ENCODE results near the gene PNLIPRP1. TPM values are rescaled to one million over a fixed set of nuclear protein-coding genes. Genes with fewer than 3 reads are reported as not detected.

The PNLIPRP1 gene
- total and polyA plus RNA-seq, 2 donors (not counting 1 experiment from before 2014, with no cell fraction given), result not detected

DNA sequence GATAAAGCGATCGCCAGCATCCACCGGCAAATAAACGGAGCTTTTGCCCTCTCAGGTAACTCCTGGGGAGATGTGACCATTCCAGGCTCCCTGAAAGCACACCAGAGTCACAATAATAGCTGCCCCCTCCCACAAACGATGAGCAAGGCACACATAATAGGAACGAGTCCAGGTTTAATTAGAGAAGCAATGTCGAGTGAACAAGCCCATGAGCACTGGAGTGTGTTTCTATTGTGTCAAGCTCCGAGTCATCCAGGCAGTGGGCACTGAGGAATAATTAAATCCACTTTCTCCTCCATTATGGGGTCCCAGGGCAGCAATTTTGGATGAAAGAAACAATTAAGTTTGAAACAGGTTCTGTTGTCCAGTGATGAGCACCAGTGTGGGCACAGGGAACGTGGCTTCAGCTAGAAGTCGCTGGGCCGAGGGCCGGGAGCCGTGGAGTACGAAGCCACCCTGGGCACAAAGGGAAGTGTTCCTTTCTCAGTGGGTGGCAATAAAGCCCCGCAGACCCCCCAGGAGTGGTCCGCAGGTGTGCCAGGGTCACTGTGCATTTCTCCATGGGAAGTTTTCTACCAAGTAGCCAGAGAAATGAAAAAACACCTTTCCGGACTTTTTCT lies 41.9 kb downstream of the PNLIPRP1 start:
- Histone ChIP-seq H3K4me2 (ENCODE audit: extremely low read depth, insufficient read depth, low read length) (no peak overlapping the region), H2AFZ (ENCODE audit: low read length) (no peak overlapping the region), H3K36me3 (ENCODE audit: control insufficient read depth, insufficient read depth, low read length) (no peaks in the 10 kb centered on the region), H3K9me3 (ENCODE audit: control insufficient read depth, insufficient read depth, low read depth, low read length) (no peaks in the 10 kb centered on the region), H3K27me3 (ENCODE audit: control insufficient read depth, insufficient read depth, low read length) (no peaks in the 10 kb centered on the region), H3K27ac (ENCODE audit: insufficient read depth, low read length) (no peak overlapping the region), H4K20me1 (ENCODE audit: control insufficient read depth, extremely low read depth, insufficient read depth, low read length) (no peaks in the 10 kb centered on the region), H3K9ac (ENCODE audit: insufficient read depth, low read length) (no peak overlapping the region), H3K4me3 (replicated peaks in 1 of 4; ENCODE audit: control extremely low read depth in 1 of 4, insufficient read depth in 1 of 4, low read depth in 3 of 4, low read length in 4 of 4) (no peak overlapping the region), H3K79me2 (ENCODE audit: control insufficient read depth, insufficient read depth, low read length) (no peaks in the 10 kb centered on the region), H3K4me1 (ENCODE audit: control insufficient read depth, extremely low read depth, insufficient read depth, low read length) (no peaks in the 10 kb centered on the region)
- no peak for TF ChIP-seq EZH2 (IDR thresholded peaks at IDR 0.05; ENCODE audit: low read length, missing control alignments)
- TF ChIP-seq, protein P1, sequence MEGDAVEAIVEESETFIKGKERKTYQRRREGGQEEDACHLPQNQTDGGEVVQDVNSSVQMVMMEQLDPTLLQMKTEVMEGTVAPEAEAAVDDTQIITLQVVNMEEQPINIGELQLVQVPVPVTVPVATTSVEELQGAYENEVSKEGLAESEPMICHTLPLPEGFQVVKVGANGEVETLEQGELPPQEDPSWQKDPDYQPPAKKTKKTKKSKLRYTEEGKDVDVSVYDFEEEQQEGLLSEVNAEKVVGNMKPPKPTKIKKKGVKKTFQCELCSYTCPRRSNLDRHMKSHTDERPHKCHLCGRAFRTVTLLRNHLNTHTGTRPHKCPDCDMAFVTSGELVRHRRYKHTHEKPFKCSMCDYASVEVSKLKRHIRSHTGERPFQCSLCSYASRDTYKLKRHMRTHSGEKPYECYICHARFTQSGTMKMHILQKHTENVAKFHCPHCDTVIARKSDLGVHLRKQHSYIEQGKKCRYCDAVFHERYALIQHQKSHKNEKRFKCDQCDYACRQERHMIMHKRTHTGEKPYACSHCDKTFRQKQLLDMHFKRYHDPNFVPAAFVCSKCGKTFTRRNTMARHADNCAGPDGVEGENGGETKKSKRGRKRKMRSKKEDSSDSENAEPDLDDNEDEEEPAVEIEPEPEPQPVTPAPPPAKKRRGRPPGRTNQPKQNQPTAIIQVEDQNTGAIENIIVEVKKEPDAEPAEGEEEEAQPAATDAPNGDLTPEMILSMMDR (conservative IDR thresholded peaks at IDR 0.05 in 1 of 2, IDR thresholded peaks at IDR 0.05 in 1 of 2; ENCODE audit: low read depth in 1 of 2, low read length in 2 of 2), result no peak
- DNase-seq (ENCODE audit: low read depth in 2 of 2), result no peak

DNA sequence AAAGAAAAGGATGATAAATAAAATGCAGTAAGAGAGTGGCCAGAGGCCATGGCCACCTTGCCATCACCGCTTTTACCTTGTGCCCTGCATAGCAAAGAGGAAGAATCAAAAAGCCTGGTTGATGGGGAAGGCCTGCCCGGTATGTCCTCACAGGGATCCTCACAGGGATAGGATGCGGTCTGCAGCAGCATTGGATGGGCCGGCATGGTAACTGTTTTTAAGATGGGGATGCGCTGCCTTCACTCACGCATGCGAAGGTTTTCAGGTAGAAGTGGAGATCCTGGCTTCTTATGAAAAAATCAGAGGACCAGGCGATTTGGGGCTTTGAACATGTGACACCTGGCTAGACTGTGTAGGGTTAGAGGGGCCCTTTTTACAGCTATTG lies 42.4 kb downstream of the PNLIPRP1 start:
- H3K4me3 ChIP-seq (replicated peaks in 1 of 4; ENCODE audit: control extremely low read depth in 1 of 4, insufficient read depth in 1 of 4, low read depth in 3 of 4, low read length in 4 of 4), result no peak overlapping the region
- H2AFZ ChIP-seq (ENCODE audit: low read length), result no peak overlapping the region
- no peaks in the 10 kb centered on the region for H3K36me3 ChIP-seq (ENCODE audit: control insufficient read depth, insufficient read depth, low read length)
- H4K20me1 ChIP-seq (ENCODE audit: control insufficient read depth, extremely low read depth, insufficient read depth, low read length), result no peaks in the 10 kb centered on the region
- no peak for TF ChIP-seq EZH2 (IDR thresholded peaks at IDR 0.05; ENCODE audit: low read length, missing control alignments)
- TF ChIP-seq, protein P1 (conservative IDR thresholded peaks at IDR 0.05 in 1 of 2, IDR thresholded peaks at IDR 0.05 in 1 of 2; ENCODE audit: low read depth in 1 of 2, low read length in 2 of 2), result no peak
- no peaks in the 10 kb centered on the region for H3K27me3 ChIP-seq (ENCODE audit: control insufficient read depth, insufficient read depth, low read length)
- H3K9ac ChIP-seq (ENCODE audit: insufficient read depth, low read length), result no peak overlapping the region
- H3K4me2 ChIP-seq (ENCODE audit: extremely low read depth, insufficient read depth, low read length), result no peak overlapping the region
- H3K4me1 ChIP-seq (ENCODE audit: control insufficient read depth, extremely low read depth, insufficient read depth, low read length), result no peaks in the 10 kb centered on the region
- no peaks in the 10 kb centered on the region for H3K9me3 ChIP-seq (ENCODE audit: control insufficient read depth, insufficient read depth, low read depth, low read length)
- no peaks in the 10 kb centered on the region for H3K79me2 ChIP-seq (ENCODE audit: control insufficient read depth, insufficient read depth, low read length)
- DNase-seq (ENCODE audit: low read depth in 2 of 2), result no peak
- no peak overlapping the region for H3K27ac ChIP-seq (ENCODE audit: insufficient read depth, low read length)

DNA sequence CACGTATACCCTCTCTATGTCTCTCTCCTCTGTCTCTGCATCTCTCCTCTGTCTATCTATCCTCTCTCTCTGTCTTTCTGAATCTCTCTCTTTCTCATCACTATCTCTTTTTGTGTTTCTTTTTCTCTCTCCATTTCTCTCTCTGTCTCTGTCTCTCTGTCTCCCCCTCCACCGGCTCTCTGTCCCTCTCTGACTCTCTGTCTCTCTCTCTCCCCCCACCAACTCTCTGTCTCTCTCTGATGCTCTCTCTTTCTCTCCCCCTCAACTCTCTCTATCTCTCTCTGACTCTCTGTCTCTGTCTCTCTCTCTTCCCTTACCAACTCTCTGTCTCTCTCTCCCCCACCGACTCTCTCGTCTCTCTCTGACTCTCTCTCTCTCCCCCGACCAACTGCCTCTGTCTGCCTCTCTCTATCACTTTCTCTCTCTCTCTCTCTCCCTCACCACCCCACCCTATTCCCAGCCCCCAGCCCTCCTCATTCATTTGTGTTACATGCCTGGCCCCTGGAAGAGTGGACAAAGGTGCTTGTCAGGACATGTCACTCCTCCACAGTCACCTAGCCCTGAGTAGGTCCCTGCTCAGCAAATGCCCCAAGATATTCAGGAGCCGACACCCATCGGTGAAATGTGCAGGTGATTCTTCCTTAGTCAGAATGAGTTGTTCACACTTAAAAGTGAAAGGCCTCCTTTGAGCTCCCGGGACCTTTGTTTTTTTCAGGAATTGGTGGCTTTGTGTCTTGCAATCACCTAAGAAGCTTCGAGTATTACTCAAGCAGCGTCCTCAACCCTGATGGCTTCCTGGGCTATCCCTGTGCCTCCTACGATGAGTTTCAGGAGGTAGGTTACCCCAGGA lies 43.6 kb downstream of the PNLIPRP1 start:
- no peak for DNase-seq (ENCODE audit: low read depth in 2 of 2)
- Histone ChIP-seq H3K27ac (ENCODE audit: insufficient read depth, low read length) (no peak overlapping the region), H3K27me3 (ENCODE audit: control insufficient read depth, insufficient read depth, low read length) (no peaks in the 10 kb centered on the region), H3K9ac (ENCODE audit: insufficient read depth, low read length) (no peak overlapping the region), H3K36me3 (ENCODE audit: control insufficient read depth, insufficient read depth, low read length) (no peaks in the 10 kb centered on the region), H2AFZ (ENCODE audit: low read length) (no peak overlapping the region), H4K20me1 (ENCODE audit: control insufficient read depth, extremely low read depth, insufficient read depth, low read length) (no peaks in the 10 kb centered on the region), H3K4me2 (ENCODE audit: extremely low read depth, insufficient read depth, low read length) (no peak overlapping the region), H3K4me1 (ENCODE audit: control insufficient read depth, extremely low read depth, insufficient read depth, low read length) (no peaks in the 10 kb centered on the region), H3K4me3 (replicated peaks in 1 of 4; ENCODE audit: control extremely low read depth in 1 of 4, insufficient read depth in 1 of 4, low read depth in 3 of 4, low read length in 4 of 4) (no peak overlapping the region), H3K9me3 (ENCODE audit: control insufficient read depth, insufficient read depth, low read depth, low read length) (no peaks in the 10 kb centered on the region), H3K79me2 (ENCODE audit: control insufficient read depth, insufficient read depth, low read length) (no peaks in the 10 kb centered on the region)
- TF ChIP-seq, protein P1 (conservative IDR thresholded peaks at IDR 0.05 in 1 of 2, IDR thresholded peaks at IDR 0.05 in 1 of 2; ENCODE audit: low read depth in 1 of 2, low read length in 2 of 2), result no peak
- TF ChIP-seq EZH2 (IDR thresholded peaks at IDR 0.05; ENCODE audit: low read length, missing control alignments), result no peak
